B cell (primary cell): ENCODE results near the gene PACSIN2.

Source experiments
- EZH2 ChIP-seq: IDR thresholded peaks from 2 replicates; pipeline ENCODE4 v1.6.1; 2012; ENCODE audit warnings: borderline replicate concordance, low read depth, mild to moderate bottlenecking, moderate library complexity, low read length; ENCODE audit not compliant: insufficient read depth, poor library complexity, severe bottlenecking
- TF ChIP-seq, protein P1 (sequence below): fragments of 200-600 bp; IDR thresholded peaks from one replicate; pipeline ENCODE4 v1.8.0; 2022; ENCODE audit warnings: antibody characterized with exemption, mild to moderate bottlenecking

GRCh38 chr22:42996646-42997365 lies 18.1 kb downstream of the PACSIN2 start:
- TF ChIP-seq, protein P1, sequence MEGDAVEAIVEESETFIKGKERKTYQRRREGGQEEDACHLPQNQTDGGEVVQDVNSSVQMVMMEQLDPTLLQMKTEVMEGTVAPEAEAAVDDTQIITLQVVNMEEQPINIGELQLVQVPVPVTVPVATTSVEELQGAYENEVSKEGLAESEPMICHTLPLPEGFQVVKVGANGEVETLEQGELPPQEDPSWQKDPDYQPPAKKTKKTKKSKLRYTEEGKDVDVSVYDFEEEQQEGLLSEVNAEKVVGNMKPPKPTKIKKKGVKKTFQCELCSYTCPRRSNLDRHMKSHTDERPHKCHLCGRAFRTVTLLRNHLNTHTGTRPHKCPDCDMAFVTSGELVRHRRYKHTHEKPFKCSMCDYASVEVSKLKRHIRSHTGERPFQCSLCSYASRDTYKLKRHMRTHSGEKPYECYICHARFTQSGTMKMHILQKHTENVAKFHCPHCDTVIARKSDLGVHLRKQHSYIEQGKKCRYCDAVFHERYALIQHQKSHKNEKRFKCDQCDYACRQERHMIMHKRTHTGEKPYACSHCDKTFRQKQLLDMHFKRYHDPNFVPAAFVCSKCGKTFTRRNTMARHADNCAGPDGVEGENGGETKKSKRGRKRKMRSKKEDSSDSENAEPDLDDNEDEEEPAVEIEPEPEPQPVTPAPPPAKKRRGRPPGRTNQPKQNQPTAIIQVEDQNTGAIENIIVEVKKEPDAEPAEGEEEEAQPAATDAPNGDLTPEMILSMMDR: no peak
- no peak for TF ChIP-seq EZH2
